ENCODE data around the gene F2.

GRCh38 chr11:46729110-46730027 lies 10.4 kb downstream of the F2 start:
- no peak for TF ChIP-seq CTCF (IDR thresholded peaks at IDR 0.05)
- no peak for TF ChIP-seq POLR2A (IDR thresholded peaks at IDR 0.05)
